H1 (cell line): ENCODE measurements around the gene GPC6. TPM values are rescaled to one million over a fixed set of nuclear protein-coding genes. Genes with fewer than 3 reads are reported as not detected.

Experiments
- CTCF ChIA-PET: fragments of 300-600 bp; sonication (Branson Sonifier 250); formaldehyde crosslinking; loops from one replicate; lab custom pipeline; 2021; ENCODE audit not compliant: partially characterized antibody; lab: Charles Lee
- POLR2A ChIA-PET: fragments of 300-600 bp; sonication (Branson Sonifier 250); formaldehyde crosslinking; loops from one replicate; lab custom pipeline; 2021; ENCODE audit warnings: inconsistent platforms; ENCODE audit not compliant: partially characterized antibody; lab: Charles Lee
- DNase-seq, 2 experiments: peaks; one replicate each; pipeline versions ENCODE4 v3.0.0 to v3.0.0-alpha.2; 2010 to 2022; ENCODE audit warnings: low spot score in 2 of 2, low read depth in 1 of 2, mixed read lengths in 1 of 2
- FAIRE-seq: peaks from 2 replicates; lab custom pipeline; 2011; peaks lifted over from hg19 to GRCh38; lab: Jason Lieb, UNC
- H2AFZ ChIP-seq: 2 replicates; pipeline ENCODE4 v1.8.1; 2012; ENCODE audit warnings: low read length, inconsistent platforms
- H2AK5ac ChIP-seq: 2 replicates; pipeline ENCODE4 v1.6.1; 2013; ENCODE audit warnings: low read depth, low read length
- H2BK120ac ChIP-seq: replicated peaks from 2 replicates; pipeline ENCODE3; 2013; ENCODE audit warnings: low read depth, low read length, inconsistent platforms
- H2BK12ac ChIP-seq: 2 replicates; pipeline ENCODE4 v1.6.1; 2013; ENCODE audit warnings: low read depth, low read length
- H2BK15ac ChIP-seq: 2 replicates; pipeline ENCODE4 v1.6.1; 2013; ENCODE audit warnings: low read length
- H2BK20ac ChIP-seq: 2 replicates; pipeline ENCODE4 v1.6.1; 2013; ENCODE audit warnings: low read length
- H2BK5ac ChIP-seq: 2 replicates; pipeline ENCODE4 v1.6.1; 2013; ENCODE audit warnings: low read depth, low read length
- H3K14ac ChIP-seq: 2 replicates; pipeline ENCODE4 v1.6.1; 2013; ENCODE audit warnings: inconsistent platforms; ENCODE audit not compliant: insufficient read length
- H3K18ac ChIP-seq: 2 replicates; pipeline ENCODE4 v1.6.1; 2013; ENCODE audit warnings: low read length; ENCODE audit errors: extremely low read depth
- H3K23ac ChIP-seq: 2 replicates; pipeline ENCODE4 v1.6.1; 2013; ENCODE audit warnings: inconsistent platforms; ENCODE audit not compliant: insufficient read length
- H3K23me2 ChIP-seq: 2 replicates; pipeline ENCODE4 v1.6.1; 2013; ENCODE audit warnings: low read depth, low read length
- H3K27ac ChIP-seq: 2 replicates; pipeline ENCODE4 v1.6.1; 2011; ENCODE audit warnings: low read depth, low read length, inconsistent platforms
- H3K27me3 ChIP-seq, 4 experiments: replicated peaks in 1 of 4; 1 replicate in 1 of 4; 2 replicates in 3 of 4; pipeline versions ENCODE4 v1.6.1 to v1.8.1; 2011 to 2013; ENCODE audit warnings: low read length in 3 of 4, mild to moderate bottlenecking in 3 of 4, inconsistent platforms in 2 of 4, mixed read lengths in 2 of 4, moderate library complexity in 1 of 4; ENCODE audit not compliant: control insufficient read depth in 3 of 4, insufficient read depth in 3 of 4; ENCODE audit errors: extremely low read depth in 1 of 4
- H3K36me3 ChIP-seq, 4 experiments: 2 replicates each; pipeline versions ENCODE4 v1.6.1 to v1.8.1; 2011 to 2013; ENCODE audit warnings: mild to moderate bottlenecking in 4 of 4, low read length in 3 of 4, moderate library complexity in 2 of 4, control low read depth in 1 of 4, inconsistent platforms in 1 of 4; ENCODE audit not compliant: insufficient read depth in 4 of 4, control insufficient read depth in 2 of 4
- H3K4ac ChIP-seq: replicated peaks from 2 replicates; pipeline ENCODE3; 2013; ENCODE audit warnings: low read length, low read depth, mixed read lengths, inconsistent platforms; ENCODE audit not compliant: insufficient read length
- H3K4me1 ChIP-seq, 4 experiments: replicated peaks in 1 of 4; 1 replicate in 1 of 4; 2 replicates in 3 of 4; pipeline versions ENCODE4 v1.6.1 to v1.8.1; 2011 to 2013; ENCODE audit warnings: low read length in 3 of 4, inconsistent platforms in 2 of 4, mixed read lengths in 1 of 4; ENCODE audit not compliant: insufficient read depth in 4 of 4, control insufficient read depth in 3 of 4
- H3K4me2 ChIP-seq, 2 experiments: 2 replicates each; pipeline versions ENCODE4 v1.6.1 to v1.8.1; 2011 to 2013; ENCODE audit warnings: low read depth in 2 of 2, low read length in 2 of 2, control low read depth in 1 of 2, inconsistent platforms in 1 of 2, mild to moderate bottlenecking in 1 of 2; ENCODE audit not compliant: insufficient read depth in 1 of 2
- H3K4me3 ChIP-seq, 4 experiments: fragments of 200-600, 300-600 bp in 1 of 4; sonication (generic), shearing (Covaris generic), sonication (Bioruptor Twin) in 1 of 4; 2 replicates each; pipeline versions ENCODE4 v1.5.1 to v1.8.1; 2011 to 2016; ENCODE audit warnings: low read length in 4 of 4, low read depth in 3 of 4, control low read depth in 2 of 4, inconsistent platforms in 2 of 4, mild to moderate bottlenecking in 2 of 4, mixed read lengths in 1 of 4, moderate library complexity in 1 of 4; ENCODE audit not compliant: insufficient read depth in 2 of 4; ENCODE audit errors: extremely low read depth in 1 of 4
- H3K56ac ChIP-seq: replicated peaks from 2 replicates; pipeline ENCODE3; 2013; ENCODE audit warnings: low read depth, mild to moderate bottlenecking, mixed read lengths, low read length, inconsistent platforms; ENCODE audit not compliant: insufficient read length
- H3K79me1 ChIP-seq: 2 replicates; pipeline ENCODE4 v1.6.1; 2013; ENCODE audit warnings: low read depth, low read length, control low read depth
- H3K79me2 ChIP-seq, 2 experiments: 2 replicates each; pipeline versions ENCODE4 v1.6.1 to v1.8.1; 2012 to 2013; ENCODE audit warnings: low read length in 2 of 2, mild to moderate bottlenecking in 2 of 2, inconsistent platforms in 1 of 2; ENCODE audit not compliant: insufficient read depth in 2 of 2, control insufficient read depth in 1 of 2
- H3K9ac ChIP-seq, 4 experiments: replicated peaks in 1 of 4; 1 replicate in 1 of 4; 2 replicates in 3 of 4; pipeline versions ENCODE4 v1.6.1 to v1.8.1; 2011 to 2013; ENCODE audit warnings: low read depth in 3 of 4, low read length in 3 of 4, control low read depth in 2 of 4, mild to moderate bottlenecking in 2 of 4, moderate library complexity in 2 of 4, inconsistent platforms in 1 of 4; ENCODE audit errors: extremely low read depth in 1 of 4
- H3K9me3 ChIP-seq, 2 experiments: 2 replicates each; pipeline versions ENCODE4 v1.6.1 to v1.8.1; 2012 to 2013; ENCODE audit warnings: mild to moderate bottlenecking in 2 of 2, moderate library complexity in 2 of 2, control low read depth in 1 of 2, inconsistent platforms in 1 of 2, low read depth in 1 of 2, low read length in 1 of 2, mixed read lengths in 1 of 2; ENCODE audit not compliant: insufficient read depth in 2 of 2
- H4K20me1 ChIP-seq, 2 experiments: replicated peaks in 1 of 2; 2 replicates each; pipeline versions ENCODE3 to v1.8.1; 2011 to 2013; ENCODE audit warnings: inconsistent platforms in 2 of 2, low read length in 2 of 2, mild to moderate bottlenecking in 1 of 2; ENCODE audit not compliant: insufficient read depth in 2 of 2, control insufficient read depth in 1 of 2
- H4K5ac ChIP-seq: 2 replicates; pipeline ENCODE4 v1.6.1; 2013; ENCODE audit warnings: low read length, low read depth, mixed read lengths, inconsistent platforms; ENCODE audit not compliant: insufficient read length
- H4K8ac ChIP-seq: 2 replicates; pipeline ENCODE4 v1.8.0; 2013; ENCODE audit warnings: mild to moderate bottlenecking, moderate library complexity, low read length, inconsistent platforms; ENCODE audit not compliant: insufficient read depth; ENCODE audit errors: extremely low read depth
- H4K91ac ChIP-seq: replicated peaks from 2 replicates; pipeline ENCODE3; 2013; ENCODE audit warnings: low read length, mixed read lengths, inconsistent platforms; ENCODE audit not compliant: insufficient read length
- CBX8 ChIP-seq: fragments of 300-800, 300-1000 bp; sonication (generic); IDR thresholded peaks from 2 replicates; pipeline ENCODE4 v1.7.1; 2016; ENCODE audit warnings: low read depth, low read length, borderline replicate concordance
- CREB1 ChIP-seq: IDR thresholded peaks from 2 replicates; pipeline ENCODE4 v1.6.1; 2012; ENCODE audit warnings: inconsistent platforms
- HDAC6 ChIP-seq: IDR thresholded peaks from one replicate; pipeline ENCODE4 v1.7.1; 2012; ENCODE audit warnings: low read depth, mild to moderate bottlenecking, inconsistent platforms, low read length, moderate library complexity
- KDM5A ChIP-seq: fragments of 200-600 bp; IDR thresholded peaks from 2 replicates; pipeline ENCODE4 v1.7.1; 2012; ENCODE audit warnings: mild to moderate bottlenecking, low read length, inconsistent platforms, mixed read lengths
- POLR2A ChIP-seq, 2 experiments: IDR thresholded peaks; 1 replicate in 1 of 2; 2 replicates in 1 of 2; pipeline ENCODE4 v1.6.1; 2011; ENCODE audit warnings: low read depth in 2 of 2, low read length in 2 of 2, mild to moderate bottlenecking in 2 of 2; ENCODE audit errors: control extremely low read depth in 1 of 2
- SAP30 ChIP-seq: fragments of 300-600 bp; sonication (generic); IDR thresholded peaks from 2 replicates; pipeline ENCODE4 v1.7.1; 2012; ENCODE audit warnings: low read length, moderate library complexity, mild to moderate bottlenecking, inconsistent platforms; ENCODE audit not compliant: insufficient read depth, insufficient replicate concordance
- TAF1 ChIP-seq: IDR thresholded peaks from 2 replicates; pipeline ENCODE4 v1.6.1; 2011; ENCODE audit warnings: mild to moderate bottlenecking, low read depth, low read length
- TEAD4 ChIP-seq: IDR thresholded peaks from 2 replicates; pipeline ENCODE4 v1.6.1; 2012; ENCODE audit warnings: low read depth, low read length, inconsistent platforms, mixed read lengths
- WGBS, 2 experiments: shearing (Covaris generic) in 1 of 2; methylation state at CpG; one replicate each; pipeline versions ENCODE4 v1.1.6 to v1.1.7; 2013 to 2015; ENCODE audit warnings: low lambda C conversion rate in 2 of 2, mixed read lengths in 2 of 2, inconsistent platforms in 1 of 2, low coverage in 1 of 2, missing lambda C conversion rate in 1 of 2; ENCODE audit not compliant: insufficient replicate concordance in 2 of 2, insufficient coverage in 1 of 2, insufficient read length in 1 of 2; ENCODE audit errors: extremely low coverage in 1 of 2, missing lambda C conversion rate in 1 of 2; 5-methylcytosine and 5-hydroxymethylcytosine counted together
- polyA plus RNA-seq, 7 experiments: library from polyadenylated mRNA; depleted of rRNA in 3 of 7; stranded (reverse) in 5 of 7; unstranded in 2 of 7; fragments of >200 nt in 5 of 7; fragments of 200-250 nt in 2 of 7; gene quantifications; 1 replicate in 5 of 7; 2 replicates in 1 of 7; 4 replicates in 1 of 7; pipeline versions ENCODE4 v1.2.1 to v1.2.3, GENCODE V29; 2011 to 2013; ENCODE audit warnings: missing spikeins in 2 of 7, mixed read lengths in 2 of 7
- total RNA-seq: library from RNA; stranded (reverse); fragmentation: NEBNext Ultra II Directional; extraction: Animal tissue kit (Norgen Biotek cat#: 25700); gene quantifications from 2 replicates; pipeline ENCODE4 v1.2.1, GENCODE V29; 2021

Gene GPC6
- total and polyA plus RNA-seq, 2 of the 8 experiments (the other 6 are each of a cell fraction or from before 2014, with no cell fraction given), result 5.4 to 12.0 TPM

DNA sequence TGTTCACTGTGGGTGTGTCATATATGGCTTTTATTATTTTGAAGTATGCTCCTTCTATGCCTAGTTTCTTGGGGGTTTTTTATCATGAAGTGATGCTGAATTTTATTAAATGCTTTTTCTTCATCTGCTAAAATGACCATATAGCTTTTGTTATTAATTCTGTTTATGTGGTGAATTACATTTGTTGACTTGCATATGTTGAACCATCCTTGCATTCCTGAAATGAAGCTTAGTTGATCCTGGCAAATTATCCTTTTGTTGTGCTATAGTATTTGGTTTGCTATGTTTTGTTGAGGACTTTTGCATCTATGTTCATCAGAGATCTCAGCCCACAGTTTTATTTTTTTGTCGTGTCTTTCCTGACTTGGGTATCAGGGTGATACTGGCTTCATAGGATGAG lies 12.1 kb downstream of the GPC6 start:
- H4K20me1 ChIP-seq, result no peaks in the 10 kb centered on the region
- H3K4me3 ChIP-seq, result no peak overlapping the region
- H3K9ac ChIP-seq, result no peak overlapping the region
- no peak overlapping the region for H3K18ac ChIP-seq
- POLR2A ChIA-PET, result no interaction called here
- no peak overlapping the region for H4K8ac ChIP-seq
- peaks cover 6 to 60% of the 10 kb centered on the region in 2 experiments; a peak in 3 of 4 replicates for H3K79me2 ChIP-seq
- H3K27ac ChIP-seq, result no peak overlapping the region
- H3K27me3 ChIP-seq, result no peaks in the 10 kb centered on the region
- H3K4me1 ChIP-seq, result peaks cover 0 to 15% (median 3%) of the 10 kb centered on the region in 4 experiments; a peak in 5 of 7 replicates
- H2BK12ac ChIP-seq, result no peak overlapping the region
- H3K4me2 ChIP-seq, result no peak overlapping the region
- no peak overlapping the region for H2BK5ac ChIP-seq
- no peaks in the 10 kb centered on the region for H3K36me3 ChIP-seq
- H2AK5ac ChIP-seq, result no peak overlapping the region
- no peak overlapping the region for H3K4ac ChIP-seq
- H2BK15ac ChIP-seq, result no peak overlapping the region
- no peak overlapping the region for H2BK120ac ChIP-seq
- no peak overlapping the region for H3K14ac ChIP-seq
- H3K23ac ChIP-seq, result no peak overlapping the region
- peaks cover 3 to 11% of the 10 kb centered on the region in 2 experiments; a peak in 1 of 4 replicates for H3K9me3 ChIP-seq
- H4K5ac ChIP-seq, result no peak overlapping the region
- no peak for FAIRE-seq
- peaks cover 2% of the 10 kb centered on the region; the same call in 1 of the 2 replicates for H3K23me2 ChIP-seq
- H2AFZ ChIP-seq, result no peak overlapping the region
- no peak overlapping the region for H3K56ac ChIP-seq
- H2BK20ac ChIP-seq, result no peak overlapping the region
- TF ChIP-seq SAP30 (no peak), CREB1 (no peak), TEAD4 (no peak), POLR2A (IDR thresholded peaks at IDR 0.05; ENCODE audit: control extremely low read depth in 1 of 2, low read depth in 2 of 2, low read length in 2 of 2) (no peak), TAF1 (no peak), CBX8 (no peak), KDM5A (no peak), HDAC6 (no peak)
- TF ChIP-seq, all 59 proteins: peak for 0
- WGBS, 2 experiments, result 94% methylated on average over 1 of the region's 1 CpG; no CpG with 5 or more reads in 1 of the 2 experiments
- DNase-seq, result no peak
- CTCF ChIA-PET, result interaction anchor here (0.8 to 1.0 kb wide), 2 partner anchors 16 to 48 kb away, joined by 3 read pairs; no protein-coding TSS in a partner anchor
- no peak overlapping the region for H4K91ac ChIP-seq
- peaks cover 3% of the 10 kb centered on the region; the same call in 1 of the 2 replicates for H3K79me1 ChIP-seq
